HG03442 (cell line): ENCODE data around the gene TNS1.

Experiments used
- ATAC-seq: cut with Tn5 transposase; IDR thresholded peaks from one replicate; pipeline ENCODE4 v1.9.1; 2021; ENCODE audit warnings: mild to moderate bottlenecking, moderate library complexity; ENCODE audit not compliant: unreplicated experiment

Gene TNS1

DNA sequence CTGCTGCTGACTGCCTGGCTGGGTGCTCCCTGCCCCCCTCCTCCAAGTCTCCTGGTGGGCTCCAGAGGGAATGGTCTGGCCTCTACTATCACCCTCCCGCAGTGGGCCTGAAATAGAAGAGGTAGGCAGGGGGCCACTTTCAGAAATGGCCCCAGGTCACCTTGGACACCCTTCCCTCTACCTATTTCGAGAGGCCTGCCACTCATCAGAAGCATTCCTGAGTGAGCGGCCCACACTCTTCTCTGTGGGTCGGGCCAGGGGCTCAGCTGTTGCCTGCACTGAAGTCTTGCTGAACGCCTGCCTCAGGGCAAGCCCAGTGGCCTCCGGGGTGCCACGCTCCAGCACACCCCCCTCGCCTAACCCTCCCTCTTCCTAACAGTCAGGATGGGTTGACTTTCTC, 124.9 kb downstream of the TNS1 start:
- ATAC-seq: no peak

DNA sequence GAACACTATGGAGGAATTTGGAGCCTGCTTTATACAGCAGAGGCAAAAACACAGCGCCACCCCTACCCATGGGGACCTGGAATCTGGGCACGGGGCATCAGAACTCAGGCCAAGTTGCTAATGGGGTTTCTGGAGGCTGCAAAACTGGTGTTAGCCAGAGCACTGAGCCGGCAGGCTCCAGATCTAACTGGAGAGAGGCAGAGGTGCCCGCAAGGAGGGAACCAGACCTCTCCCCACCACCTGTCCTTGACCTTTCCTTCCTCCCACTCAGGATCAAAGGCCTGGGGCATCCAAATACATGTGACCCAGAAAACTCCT, 126.6 kb downstream of the TNS1 start:
- no peak for ATAC-seq

DNA sequence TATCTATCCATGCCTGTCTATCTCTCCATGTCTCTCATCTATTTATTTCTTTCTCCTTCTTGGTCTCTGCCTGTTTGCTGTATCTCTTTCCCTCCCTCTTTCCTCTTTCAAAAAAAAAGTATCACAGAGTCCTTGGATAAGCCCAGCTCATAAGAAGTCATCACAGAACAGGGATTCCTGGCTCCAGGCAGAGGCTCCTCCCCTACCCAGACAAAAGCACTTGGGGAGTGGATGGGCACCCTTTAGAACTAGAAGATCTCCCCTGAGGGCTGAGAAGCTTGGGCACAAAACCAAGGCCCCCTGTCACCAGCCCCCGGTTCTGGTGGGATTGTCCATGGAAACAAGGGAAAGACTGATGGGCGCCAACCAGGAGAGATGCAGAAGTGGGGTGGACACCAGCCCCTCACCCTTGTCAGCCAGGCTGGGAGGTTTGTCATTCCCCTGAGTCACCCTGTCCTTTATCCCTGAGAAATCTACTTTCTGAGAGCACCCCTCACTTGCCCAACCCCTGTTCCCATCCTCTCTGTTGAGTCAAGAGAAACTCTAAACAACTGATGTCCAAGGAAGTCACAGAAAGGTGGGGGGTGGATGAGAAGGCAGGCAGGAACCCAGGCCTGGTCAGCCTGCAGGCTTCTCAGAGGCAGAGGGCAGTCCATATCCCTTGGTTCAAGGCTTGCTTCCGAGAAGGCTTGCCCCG, 127.1 kb downstream of the TNS1 start:
- ATAC-seq: no peak

DNA sequence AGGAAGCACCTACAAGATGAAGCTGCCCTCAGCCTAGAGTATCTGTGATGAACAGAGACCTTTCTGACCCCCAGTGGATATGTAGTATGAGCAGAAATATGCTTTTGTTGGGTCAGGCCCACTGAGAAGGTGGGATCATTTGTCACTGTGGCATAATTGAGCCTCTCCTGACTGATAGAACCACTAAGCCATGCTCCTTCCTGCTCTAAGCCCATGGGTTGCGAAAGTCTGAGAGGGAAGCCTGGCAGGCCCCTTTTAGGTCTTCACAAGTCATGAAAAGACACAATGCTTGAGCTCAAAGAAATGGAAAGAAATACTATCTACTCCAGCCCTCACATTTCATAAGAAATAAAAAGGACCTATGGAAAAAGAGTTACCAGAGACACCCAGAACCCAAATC, 127.7 kb downstream of the TNS1 start:
- no peak for ATAC-seq

DNA sequence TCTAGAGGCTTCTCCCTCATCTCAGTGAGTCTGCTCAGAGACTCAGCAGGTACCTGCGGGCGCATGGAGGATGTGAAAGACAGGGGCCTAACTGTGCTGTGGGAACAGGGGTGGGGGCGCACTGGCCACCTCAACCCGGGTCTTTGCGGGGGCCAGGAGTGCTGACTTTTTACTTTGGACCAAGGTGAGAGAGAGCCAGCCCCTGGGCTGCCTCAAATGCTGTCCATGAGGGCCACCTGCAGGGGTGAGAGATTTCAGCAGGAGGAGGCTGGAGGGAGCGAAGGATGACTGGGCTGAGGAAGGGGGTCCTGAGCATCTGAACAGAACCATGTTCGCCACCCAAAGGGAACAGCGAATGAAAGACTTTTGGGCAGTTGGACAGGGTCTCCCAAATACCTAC, 129.4 kb downstream of the TNS1 start:
- no peak for ATAC-seq

DNA sequence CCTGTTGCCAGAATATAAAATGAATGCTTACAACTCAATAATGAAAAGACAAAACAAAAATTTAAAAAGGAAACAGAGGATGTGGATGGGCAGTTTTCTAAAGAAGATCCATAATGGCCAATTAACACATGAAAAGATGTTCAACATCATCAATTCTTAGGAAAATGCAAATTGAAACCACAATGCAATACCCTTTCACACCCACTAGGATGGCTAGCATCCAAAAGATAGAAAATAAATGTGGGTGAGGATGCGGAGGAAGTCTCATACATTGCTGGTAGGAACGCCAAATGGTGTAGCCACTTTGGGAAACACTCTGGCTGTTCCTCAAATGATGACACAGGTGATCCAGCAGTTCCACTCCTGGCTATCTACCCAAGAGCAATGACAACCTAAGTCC, 130.5 kb downstream of the TNS1 start:
- ATAC-seq: no peak

DNA sequence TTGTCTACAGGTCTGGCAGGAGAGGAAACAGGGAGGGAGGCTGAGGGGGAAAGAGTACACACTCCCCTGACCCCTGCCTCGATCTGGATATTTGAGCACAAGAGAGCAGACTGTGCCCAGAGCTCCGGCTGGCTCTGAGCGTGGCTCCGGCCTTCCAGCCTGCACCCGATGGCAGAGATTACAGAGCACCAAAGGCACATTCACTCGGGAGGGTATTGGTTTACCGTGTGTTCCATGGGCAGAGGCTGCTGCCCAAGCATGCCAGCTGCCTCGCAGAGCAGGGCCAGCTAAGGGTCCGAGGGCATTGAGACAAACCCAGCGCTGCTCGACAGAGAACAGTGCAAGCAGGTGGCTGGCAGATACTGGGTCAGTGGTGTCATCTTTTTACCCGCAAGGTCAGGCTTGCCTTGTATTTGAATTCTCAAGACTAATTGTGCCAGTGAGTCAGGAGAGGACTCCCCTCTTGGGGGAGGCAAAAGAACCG, 132.2 kb downstream of the TNS1 start:
- ATAC-seq: no peak

DNA sequence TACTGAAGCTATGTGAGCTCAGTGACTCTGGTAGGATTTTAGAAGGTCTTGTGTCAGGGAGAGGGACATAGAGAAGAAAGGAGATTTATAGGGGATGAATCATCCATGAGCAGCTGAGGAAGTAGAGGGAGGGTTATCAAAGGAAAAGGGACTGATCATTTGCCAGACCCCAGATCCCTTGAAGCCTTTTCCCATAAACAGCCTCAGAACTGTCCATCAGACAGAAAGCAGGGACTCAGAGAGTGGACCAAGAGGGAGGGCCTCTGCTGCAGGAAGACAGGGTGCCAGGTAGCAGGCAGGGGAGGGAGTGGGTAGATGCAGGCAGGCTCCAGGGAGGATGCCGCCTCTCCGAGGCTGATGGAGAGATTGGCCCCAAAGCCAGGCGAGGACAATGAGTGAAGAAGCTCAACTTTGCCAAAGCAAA, 133.9 kb downstream of the TNS1 start:
- ATAC-seq: no peak

DNA sequence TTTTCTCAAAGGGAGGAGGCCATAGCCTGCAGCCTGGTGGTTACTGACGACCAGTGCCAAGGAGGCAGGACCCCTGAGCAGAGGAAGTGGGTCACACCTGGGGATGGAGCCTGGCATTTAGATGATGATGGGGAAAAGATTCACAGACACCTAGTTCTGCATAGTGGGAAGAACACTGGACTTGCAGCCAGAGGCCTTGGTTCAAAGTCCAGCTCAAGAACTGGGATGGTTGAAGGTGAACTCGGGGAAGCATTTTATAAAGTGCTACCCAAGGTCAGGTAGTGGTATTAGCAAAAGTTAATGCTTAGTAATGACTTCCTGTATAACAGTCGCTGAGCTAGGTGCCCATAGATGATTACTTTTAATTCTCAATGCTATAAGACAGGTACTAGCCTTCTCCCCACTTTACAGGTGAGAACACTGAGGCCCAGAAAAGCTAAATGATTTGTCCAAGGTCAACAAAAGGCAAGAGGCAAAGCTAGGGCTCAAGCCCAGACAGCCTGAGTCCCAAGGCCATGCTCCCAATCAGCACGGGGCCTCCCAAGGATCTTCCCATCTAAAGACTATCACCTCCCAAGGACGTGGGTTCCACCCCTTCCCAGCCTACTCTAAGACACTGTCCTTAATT, 134.4 kb downstream of the TNS1 start:
- no peak for ATAC-seq

DNA sequence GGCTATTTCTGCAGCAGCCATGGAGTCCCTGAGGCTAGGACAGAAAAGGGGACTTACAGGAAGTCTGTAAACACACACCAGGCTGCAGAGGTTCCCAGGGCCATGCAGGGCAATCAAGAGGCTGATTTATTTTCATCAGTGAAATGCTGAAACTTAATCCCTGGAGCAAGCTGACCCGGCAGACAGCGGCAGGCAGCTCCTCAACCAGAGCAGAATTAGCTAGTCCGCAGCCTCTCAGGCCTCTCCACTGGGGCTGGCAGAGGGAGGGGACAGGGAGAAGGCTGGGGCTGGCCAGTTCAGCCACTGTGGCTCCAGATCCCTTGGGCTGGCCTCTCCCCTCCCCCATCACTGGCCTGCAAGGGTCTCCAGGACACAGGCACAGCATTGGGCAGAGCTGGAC, 136.3 kb downstream of the TNS1 start:
- ATAC-seq: no peak

DNA sequence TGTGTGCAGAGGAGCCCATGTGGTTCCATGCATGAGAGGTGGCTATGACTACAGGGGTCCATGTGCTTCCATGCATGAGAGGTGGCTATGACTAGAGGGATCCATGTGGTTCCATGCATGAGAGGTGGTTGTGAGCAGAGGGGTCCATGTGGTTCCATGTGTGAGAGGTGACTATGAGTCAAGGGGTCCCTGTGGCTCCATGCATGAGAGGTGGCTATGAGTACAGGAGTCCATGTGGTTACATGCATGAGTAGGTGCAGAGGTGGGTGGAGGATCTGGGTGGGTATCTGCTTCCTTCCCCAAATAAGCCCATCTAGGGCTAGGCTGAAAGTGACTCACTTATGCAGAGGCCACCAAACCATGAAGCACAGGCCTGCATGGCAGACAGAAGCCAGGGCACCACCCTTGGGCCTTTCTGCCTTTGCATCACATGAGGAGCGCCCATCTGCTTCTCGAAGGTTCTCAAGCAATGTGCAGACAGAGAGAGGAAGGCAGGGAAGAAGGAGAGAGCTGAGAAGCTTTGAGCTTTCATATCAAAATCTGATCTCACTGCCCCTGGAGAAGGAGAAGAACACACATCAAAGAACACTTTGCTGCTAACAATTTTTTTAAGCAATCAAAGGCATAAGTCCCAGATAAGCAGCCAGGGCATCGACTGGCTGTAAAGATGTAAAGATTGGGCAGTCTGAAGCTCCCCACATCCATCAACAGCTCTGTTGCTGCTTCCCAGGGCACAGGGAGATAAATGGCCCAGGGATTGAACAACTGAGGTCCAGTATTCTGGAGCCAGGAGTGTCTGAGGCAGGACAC, 137.6 kb downstream of the TNS1 start:
- peak; percentile 68 for ATAC-seq

DNA sequence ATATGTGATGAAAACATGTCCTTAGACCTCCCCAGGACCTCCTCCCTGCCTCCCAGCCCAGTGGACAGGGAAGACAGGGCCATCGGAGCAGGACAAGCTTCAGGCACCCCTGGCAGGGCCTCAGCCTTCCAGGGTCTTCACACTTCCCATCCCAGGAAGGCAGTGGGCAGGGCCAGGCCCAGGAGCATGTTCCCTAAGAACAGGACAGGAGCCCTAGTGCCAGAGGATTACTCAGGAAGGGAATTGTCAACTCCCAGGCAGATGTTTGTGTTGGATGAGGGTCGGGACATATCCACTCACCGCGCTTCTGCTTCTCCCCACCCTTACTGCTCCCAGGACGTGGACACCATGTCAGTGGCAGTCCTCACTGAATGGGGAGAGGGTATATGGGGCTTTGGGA, 138.9 kb downstream of the TNS1 start:
- no peak for ATAC-seq

DNA sequence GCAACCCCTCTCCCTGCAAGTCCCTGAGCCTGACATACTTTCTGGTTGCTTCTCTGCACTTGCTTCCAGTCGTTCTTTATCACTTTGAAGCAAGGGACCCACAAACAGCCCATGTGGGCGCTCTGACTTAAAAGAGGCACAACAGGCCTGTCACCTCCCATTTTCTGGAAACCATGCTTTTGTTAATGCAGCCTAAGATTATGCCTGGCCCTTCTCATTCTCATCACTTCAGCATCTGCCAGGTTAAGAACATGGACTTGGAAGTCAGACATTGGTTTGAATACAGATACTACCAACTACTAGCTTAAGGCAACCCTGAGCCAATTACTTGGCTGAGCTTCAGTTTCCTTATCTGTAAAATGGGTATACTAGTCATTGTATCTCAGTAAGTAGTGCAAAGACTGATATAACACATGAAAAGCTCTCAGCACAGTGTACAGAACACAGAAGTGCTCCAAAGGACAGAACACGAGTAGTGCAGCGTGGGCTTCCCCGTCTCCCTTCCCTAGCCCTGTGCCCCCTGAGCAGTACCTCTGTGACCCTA, 141.4 kb downstream of the TNS1 start:
- ATAC-seq: no peak

DNA sequence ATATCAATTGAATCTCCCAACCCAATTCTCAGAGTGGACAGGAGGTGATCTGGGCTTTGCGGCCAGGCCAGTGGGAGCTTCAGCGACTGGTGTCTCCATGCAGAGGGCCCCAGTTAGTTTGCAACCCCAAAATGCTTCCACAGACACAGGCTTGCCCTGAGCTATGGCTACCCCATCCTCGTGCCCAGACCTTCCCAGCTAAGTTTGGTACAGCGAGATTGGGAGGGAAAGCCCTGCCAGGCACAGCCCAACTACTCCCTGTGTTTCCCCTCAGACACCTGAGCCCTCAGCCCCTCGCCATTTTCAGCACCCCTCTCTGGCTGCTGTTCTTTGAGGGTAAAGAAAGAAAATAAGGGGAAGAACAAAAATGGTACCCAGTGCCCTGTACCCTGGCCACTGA, 142.9 kb downstream of the TNS1 start:
- ATAC-seq: no peak

DNA sequence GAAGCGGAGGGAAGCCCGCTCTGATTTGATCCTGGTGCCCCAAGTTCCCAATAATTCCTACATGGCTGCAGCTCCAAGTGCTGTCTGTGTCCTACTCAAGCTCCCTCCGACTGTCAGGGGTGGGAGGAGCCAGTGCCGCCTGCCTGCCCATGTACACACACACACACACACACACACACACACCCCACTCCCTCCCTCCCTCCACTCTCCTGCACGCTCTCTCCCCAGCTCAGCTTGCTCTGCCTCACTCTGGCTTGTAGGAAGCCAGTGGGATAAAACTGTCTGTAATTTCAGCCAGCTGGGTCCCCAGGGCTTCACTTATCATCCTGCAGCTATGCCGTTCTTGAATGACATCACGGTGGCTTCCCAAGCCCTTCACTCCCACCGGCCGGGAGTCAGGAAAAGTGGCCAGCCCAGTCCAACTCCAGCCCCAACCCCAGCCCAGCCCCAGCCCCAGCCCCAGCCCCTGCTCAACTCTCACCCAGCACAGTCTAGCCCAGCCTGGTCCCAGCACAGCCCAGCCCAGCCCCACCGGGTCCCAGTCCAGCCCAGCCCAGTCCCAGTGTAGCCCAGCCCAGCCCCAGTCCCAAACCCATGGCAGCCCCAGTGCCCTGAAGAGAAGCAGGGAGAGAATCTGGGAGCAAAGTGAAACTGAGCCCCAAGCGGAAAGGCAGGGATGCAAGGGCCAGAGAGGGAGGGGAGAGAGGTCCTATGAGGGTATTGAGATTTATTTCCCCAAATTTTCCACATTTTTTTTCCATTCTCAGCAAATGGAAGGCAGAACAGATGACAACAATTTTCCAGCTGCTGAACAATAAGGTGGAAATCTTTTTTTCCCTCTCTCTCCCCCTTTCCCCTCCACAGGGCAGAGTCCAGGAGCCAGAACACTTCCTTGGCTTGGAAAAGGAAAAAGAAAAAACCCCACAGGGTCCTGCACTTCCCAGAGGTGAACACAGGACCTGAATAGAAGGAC, 144.0 kb downstream of the TNS1 start:
- no peak for ATAC-seq

DNA sequence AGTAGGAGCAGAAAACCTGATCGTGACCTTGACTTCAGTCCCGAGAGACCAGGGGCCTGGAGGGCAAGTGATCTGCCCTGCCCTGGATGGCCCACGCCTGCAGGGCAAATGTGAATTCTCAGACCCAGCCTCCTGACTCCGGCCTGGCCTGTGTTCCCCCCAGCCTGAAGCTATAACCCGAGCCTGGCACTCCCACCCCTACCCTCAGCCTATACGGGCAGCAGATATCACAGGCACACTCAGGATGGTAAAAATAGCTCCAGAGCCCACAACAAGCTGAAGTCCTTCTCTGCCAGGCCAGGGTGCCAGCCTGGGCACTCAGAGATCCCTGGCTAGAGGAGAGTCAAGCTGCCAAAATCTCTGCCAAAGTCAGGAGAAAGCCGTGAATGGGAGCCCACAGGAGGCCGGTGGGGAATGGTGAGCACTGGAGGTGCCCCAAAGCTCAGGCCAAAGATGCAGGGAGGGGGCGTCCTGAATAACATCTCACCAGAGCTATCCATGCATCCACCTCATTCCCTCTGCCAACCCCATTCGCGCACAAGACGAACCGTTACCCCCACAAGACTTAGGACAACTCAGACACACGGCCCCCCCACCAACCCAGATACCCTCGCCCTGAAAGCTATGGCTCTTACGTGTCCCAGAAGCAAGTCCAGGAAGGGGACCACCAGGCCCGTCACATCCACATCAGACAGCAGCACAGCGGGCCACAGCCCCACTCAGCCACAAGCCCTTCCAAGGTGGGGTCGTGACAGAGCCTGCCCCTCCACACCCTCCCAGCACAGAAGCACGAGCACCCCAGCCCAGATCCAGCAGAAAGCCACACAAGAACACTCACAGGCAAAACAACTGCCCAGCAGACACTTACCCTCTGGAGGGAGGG, 144.9 kb downstream of the TNS1 start:
- no peak for ATAC-seq

DNA sequence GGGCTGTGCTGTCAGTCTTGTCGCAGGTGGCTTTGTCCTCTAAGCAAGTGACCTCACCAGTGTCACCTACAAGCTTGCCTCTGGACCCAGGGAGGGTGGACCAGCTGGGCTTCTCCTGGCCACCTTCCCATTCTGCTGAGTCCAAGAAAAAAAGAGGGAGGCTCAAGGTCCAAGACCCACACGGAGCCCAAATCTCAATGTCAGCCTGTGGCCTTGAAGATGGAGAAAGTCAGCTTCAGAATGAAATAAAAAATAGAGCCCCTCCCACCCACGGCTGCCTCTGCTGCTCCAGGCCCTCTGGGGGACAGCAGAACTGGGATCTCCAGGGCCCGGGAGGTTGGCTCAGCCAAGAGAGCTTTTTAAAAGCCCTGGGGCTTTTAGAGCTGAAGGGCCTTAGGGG, 145.9 kb downstream of the TNS1 start:
- no peak for ATAC-seq

DNA sequence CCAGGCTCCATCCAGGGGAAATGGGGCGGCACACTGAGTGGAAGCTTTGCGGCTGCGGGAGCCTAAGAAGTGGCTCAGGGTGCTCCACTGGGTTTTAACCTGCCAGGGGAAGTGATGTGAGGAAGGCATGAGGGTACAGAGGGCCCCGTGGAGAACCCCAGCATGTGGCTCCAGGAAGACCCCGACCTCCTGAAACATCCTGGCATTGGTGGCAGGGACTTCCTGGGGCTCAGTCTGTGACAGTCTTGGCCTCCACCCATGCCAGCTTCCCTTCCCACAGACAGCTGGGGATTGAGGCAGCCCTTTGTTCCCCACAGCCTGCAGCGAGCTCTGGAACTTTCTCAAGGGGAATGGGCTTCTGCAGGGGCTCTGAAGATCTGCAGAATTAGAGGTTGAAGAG, 146.6 kb downstream of the TNS1 start:
- ATAC-seq: no peak

DNA sequence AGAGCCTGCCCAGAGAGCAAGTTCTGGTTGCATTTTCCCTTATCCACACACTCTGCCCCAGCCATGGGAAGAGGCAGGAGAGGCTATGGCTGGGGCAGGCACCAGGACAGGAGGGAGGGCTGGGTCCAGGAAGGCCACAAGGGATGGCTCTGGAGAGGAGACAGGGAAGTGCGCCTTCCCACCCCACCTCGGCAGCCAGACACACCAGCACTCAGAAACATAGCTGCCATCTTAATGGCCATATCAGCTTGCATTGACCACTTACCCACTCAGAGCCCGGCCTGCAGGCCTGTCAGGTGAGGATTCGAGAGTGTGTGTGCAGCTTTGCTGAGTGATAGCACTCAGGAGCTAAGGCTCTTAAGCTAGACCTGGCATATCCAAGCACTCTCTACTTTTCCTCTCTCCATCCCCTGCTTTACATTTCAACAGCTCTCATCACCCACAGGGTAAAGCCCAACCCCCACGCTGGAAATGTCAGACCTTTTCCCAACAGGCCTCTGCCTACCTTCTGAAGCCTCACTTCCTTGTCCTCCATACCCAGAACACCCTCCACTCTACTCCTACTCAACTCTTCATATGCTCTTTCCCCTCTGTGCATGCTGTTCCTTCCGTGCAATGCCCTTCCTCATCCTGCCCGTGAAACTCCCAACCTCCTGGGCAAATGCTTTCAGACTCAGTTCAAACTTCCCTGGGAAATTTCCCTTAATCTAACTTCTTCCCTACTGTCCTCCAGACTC, 147.9 kb downstream of the TNS1 start:
- ATAC-seq: no peak
